HG03575 (cell line): ENCODE measurements around the gene REXO1.
"Not testable (repeated sequence)": the region's sequence is repeated elsewhere in the genome, so short reads cannot be mapped to it uniquely, and the experiment has no call there.

Source experiments
- ATAC-seq: cut with Tn5 transposase; IDR thresholded peaks from one replicate; pipeline ENCODE4 v1.9.1; 2021; ENCODE audit not compliant: unreplicated experiment, insufficient number of reproducible peaks, low FRiP score; ENCODE audit errors: extremely low read depth

The REXO1 gene

GRCh38 chr19:1848399-1849131 lies at the start of gene REXO1:
TSS of gene REXO1 (minus strand) at chr19:1848483. CDS start at chr19:1848358, 125 bp downstream.
- ATAC-seq = peak; percentile 30

GRCh38 chr19:1896508-1896907 lies 48.2 kb upstream of the REXO1 start:
- ATAC-seq = no peak

- ATAC-seq = no peak
Observed at GRCh38 chr19:1893791-1894190, 45.5 kb upstream of the REXO1 start.

- ATAC-seq = no peak
Observed at GRCh38 chr19:1889907-1890306, 41.6 kb upstream of the REXO1 start.

- no peak for ATAC-seq
Observed at GRCh38 chr19:1888385-1888784, 40.1 kb upstream of the REXO1 start.

- not testable (repeated sequence) for ATAC-seq
Observed at GRCh38 chr19:1886360-1886759, 38.1 kb upstream of the REXO1 start.

GRCh38 chr19:1885398-1886119 lies 37.3 kb upstream of the REXO1 start, which contains the start of gene ABHD17A:
TSS of gene ABHD17A (minus strand) at chr19:1885496. CDS start at chr19:1881566, 3,930 bp downstream.
- not testable (repeated sequence) for ATAC-seq

- no peak for ATAC-seq
Observed at GRCh38 chr19:1884719-1885334, 36.5 kb upstream of the REXO1 start.

- no peak for ATAC-seq
Observed at GRCh38 chr19:1884291-1884718, 36.0 kb upstream of the REXO1 start.

GRCh38 chr19:1883784-1884183 lies 35.5 kb upstream of the REXO1 start:
- no peak for ATAC-seq

- no peak for ATAC-seq
Observed at GRCh38 chr19:1882786-1883692, 34.8 kb upstream of the REXO1 start.

- no peak for ATAC-seq
Observed at GRCh38 chr19:1882089-1882785, 34.0 kb upstream of the REXO1 start.

- ATAC-seq = not testable (repeated sequence)
Observed at GRCh38 chr19:1881393-1882088, 33.3 kb upstream of the REXO1 start.

- ATAC-seq = no peak
Observed at GRCh38 chr19:1880611-1881392, 32.5 kb upstream of the REXO1 start.

- not testable (repeated sequence) for ATAC-seq
Observed at GRCh38 chr19:1879982-1880381, 31.7 kb upstream of the REXO1 start.

- not testable (repeated sequence) for ATAC-seq
Observed at GRCh38 chr19:1878583-1878982, 30.3 kb upstream of the REXO1 start.

GRCh38 chr19:1877280-1877660 lies 29.0 kb upstream of the REXO1 start:
- ATAC-seq = not testable (repeated sequence)
